Prostate gland (tissue), 2 donors: ENCODE data around the gene COL11A1. TPM values are rescaled to one million over a fixed set of nuclear protein-coding genes. Genes with fewer than 3 reads are reported as not detected.
A peak's percentile ranks its signal among the peaks of the same experiment; 100 is the strongest.

Experiments
- DNase-seq: peaks from one replicate; pipeline ENCODE4 v3.0.0-alpha.2; 2019; ENCODE audit warnings: low spot score
- H3K27ac ChIP-seq, 2 donors: fragments of 200-600 bp; sonication (generic); 2 replicates each; pipeline ENCODE4 v1.5.1; 2017 to 2019
- H3K27me3 ChIP-seq: fragments of 200-600 bp; sonication (generic); replicated peaks from 2 replicates; pipeline ENCODE4 v1.5.1; 2019; ENCODE audit not compliant: insufficient read depth
- H3K36me3 ChIP-seq, 2 donors: fragments of 200-600 bp; sonication (generic); 1 replicate in 1 of 2; 2 replicates in 1 of 2; pipeline versions ENCODE4 v1.5.1 to v1.8.1; 2017 to 2019
- H3K4me1 ChIP-seq: fragments of 200-600 bp; sonication (generic); replicated peaks from 2 replicates; pipeline ENCODE4 v1.5.1; 2019
- H3K4me3 ChIP-seq, 2 donors: fragments of 200-600 bp; sonication (generic); 2 replicates each; pipeline ENCODE4 v1.5.1; 2017 to 2019
- H3K9me3 ChIP-seq: fragments of 200-600 bp; sonication (generic); 2 replicates; pipeline ENCODE4 v1.5.1; 2017
- POLR2A ChIP-seq: fragments of 450-650 bp; IDR thresholded peaks from one replicate; pipeline ENCODE4 v1.6.1; 2016; ENCODE audit warnings: antibody characterized with exemption, mild to moderate bottlenecking
- POLR2AphosphoS5 ChIP-seq: sonication (generic); formaldehyde crosslinking; IDR thresholded peaks from one replicate; pipeline ENCODE4 v1.6.1; 2017; ENCODE audit warnings: antibody characterized with exemption
- WGBS: methylation state at CpG from one replicate; pipeline ENCODE4 v1.1.5; 2018; 5-methylcytosine and 5-hydroxymethylcytosine counted together
- intact Hi-C: fragments of 100-400 bp; cut with DNase I; formaldehyde crosslinking; loops from one replicate; pipeline ENCODE4 v1.14.2; 2022
- total RNA-seq, 2 donors: library from RNA; depleted of rRNA; stranded (reverse); fragments of >200 nt; gene quantifications; one replicate each; pipeline ENCODE4 v1.1.0, GENCODE V29; 2016
- TF ChIP-seq, protein P1 (sequence below), 4 experiments: fragments of 200-600 bp in 2 of 4; fragments of 450-650 bp in 2 of 4; sonication (generic) in 2 of 4; IDR thresholded peaks; 1 replicate in 3 of 4; 2 replicates in 1 of 4; pipeline ENCODE4 v1.5.1; 2016 to 2019; ENCODE audit warnings: antibody characterized with exemption in 4 of 4, mild to moderate bottlenecking in 2 of 4, moderate library complexity in 2 of 4

The COL11A1 gene
- total RNA-seq, 2 donors from 2014 or later, result 0.51 TPM; not detected in 1

- no peak for TF ChIP-seq POLR2A
- TF ChIP-seq POLR2AphosphoS5, result no peak
- TF ChIP-seq, protein P1, sequence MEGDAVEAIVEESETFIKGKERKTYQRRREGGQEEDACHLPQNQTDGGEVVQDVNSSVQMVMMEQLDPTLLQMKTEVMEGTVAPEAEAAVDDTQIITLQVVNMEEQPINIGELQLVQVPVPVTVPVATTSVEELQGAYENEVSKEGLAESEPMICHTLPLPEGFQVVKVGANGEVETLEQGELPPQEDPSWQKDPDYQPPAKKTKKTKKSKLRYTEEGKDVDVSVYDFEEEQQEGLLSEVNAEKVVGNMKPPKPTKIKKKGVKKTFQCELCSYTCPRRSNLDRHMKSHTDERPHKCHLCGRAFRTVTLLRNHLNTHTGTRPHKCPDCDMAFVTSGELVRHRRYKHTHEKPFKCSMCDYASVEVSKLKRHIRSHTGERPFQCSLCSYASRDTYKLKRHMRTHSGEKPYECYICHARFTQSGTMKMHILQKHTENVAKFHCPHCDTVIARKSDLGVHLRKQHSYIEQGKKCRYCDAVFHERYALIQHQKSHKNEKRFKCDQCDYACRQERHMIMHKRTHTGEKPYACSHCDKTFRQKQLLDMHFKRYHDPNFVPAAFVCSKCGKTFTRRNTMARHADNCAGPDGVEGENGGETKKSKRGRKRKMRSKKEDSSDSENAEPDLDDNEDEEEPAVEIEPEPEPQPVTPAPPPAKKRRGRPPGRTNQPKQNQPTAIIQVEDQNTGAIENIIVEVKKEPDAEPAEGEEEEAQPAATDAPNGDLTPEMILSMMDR (IDR thresholded peaks at IDR 0.05), result no peak
- Histone ChIP-seq H3K27ac (no peak overlapping the region), H3K4me3 (no peak overlapping the region), H3K4me1 (no peaks in the 10 kb centered on the region), H3K36me3 (no peaks in the 10 kb centered on the region), H3K9me3 (no peaks in the 10 kb centered on the region), H3K27me3 (no peaks in the 10 kb centered on the region)
- intact Hi-C loops, result no loop called here
- WGBS, result 74% methylated on average over 3 of the region's 3 CpGs
- no peak for DNase-seq
Measured at GRCh38 chr1:103002005-103002404, 106.3 kb downstream of the COL11A1 start.

GRCh38 chr1:102978874-102979273 is 129.4 kb downstream of the COL11A1 start:
- Histone ChIP-seq H3K9me3 (no peaks in the 10 kb centered on the region), H3K4me3 (no peak overlapping the region), H3K27me3 (no peaks in the 10 kb centered on the region), H3K4me1 (no peaks in the 10 kb centered on the region), H3K27ac (no peak overlapping the region), H3K36me3 (no peaks in the 10 kb centered on the region)
- 87% methylated on average over 6 of the region's 6 CpGs for WGBS
- TF ChIP-seq POLR2AphosphoS5 (no peak), POLR2A (no peak)
- TF ChIP-seq, protein P1 (IDR thresholded peaks at IDR 0.05), result no peak
- intact Hi-C loops, result no loop called here
- no peak for DNase-seq

GRCh38 chr1:102977292-102977691 is 131.0 kb downstream of the COL11A1 start:
- H3K4me3 ChIP-seq, result no peak overlapping the region
- no peaks in the 10 kb centered on the region for H3K9me3 ChIP-seq
- TF ChIP-seq, protein P1 (IDR thresholded peaks at IDR 0.05), result no peak
- TF ChIP-seq POLR2A, result no peak
- no peak for TF ChIP-seq POLR2AphosphoS5
- no peaks in the 10 kb centered on the region for H3K4me1 ChIP-seq
- intact Hi-C loops, result no loop called here
- no peaks in the 10 kb centered on the region for H3K27me3 ChIP-seq
- no peaks in the 10 kb centered on the region for H3K36me3 ChIP-seq
- no peak for DNase-seq
- no peak overlapping the region for H3K27ac ChIP-seq

DNA sequence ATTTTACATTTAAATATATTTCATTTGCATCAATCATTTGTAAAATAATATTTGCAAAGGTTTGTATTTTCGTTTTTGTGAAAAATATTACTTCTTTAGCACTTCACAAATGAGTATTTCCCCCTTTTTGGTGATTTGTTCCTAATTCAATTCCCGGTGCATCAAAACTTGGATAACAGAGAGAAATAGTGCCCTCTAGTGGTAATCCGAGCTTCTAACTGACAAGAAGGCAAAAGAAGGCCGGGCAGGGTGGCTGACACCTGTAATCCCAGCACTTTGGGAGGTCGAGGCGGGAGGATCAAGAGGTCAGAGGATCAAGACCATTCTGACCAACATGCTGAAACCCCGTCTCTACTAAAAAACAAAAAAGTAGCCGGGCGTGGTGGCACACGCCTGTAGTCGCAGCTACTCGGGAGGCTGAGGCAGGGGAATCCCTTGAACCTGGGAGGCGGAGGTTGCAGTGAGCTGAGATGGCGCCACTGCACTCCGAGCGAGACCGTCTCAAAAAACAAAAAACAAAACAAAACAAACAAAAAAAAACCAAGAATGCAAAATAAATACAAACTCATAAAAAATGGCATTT is 137.7 kb downstream of the COL11A1 start:
- intact Hi-C loops, result no loop called here
- no peak for DNase-seq
- no peak for TF ChIP-seq POLR2A
- no peak for TF ChIP-seq POLR2AphosphoS5
- TF ChIP-seq, protein P1 (IDR thresholded peaks at IDR 0.05), result peak in 2 of 4 experiments; percentile 18
- Histone ChIP-seq H3K36me3 (no peaks in the 10 kb centered on the region), H3K27me3 (no peaks in the 10 kb centered on the region), H3K4me1 (no peaks in the 10 kb centered on the region), H3K27ac (no peak overlapping the region), H3K4me3 (no peak overlapping the region), H3K9me3 (no peaks in the 10 kb centered on the region)
- 65% methylated on average over 17 of the region's 17 CpGs for WGBS

DNA sequence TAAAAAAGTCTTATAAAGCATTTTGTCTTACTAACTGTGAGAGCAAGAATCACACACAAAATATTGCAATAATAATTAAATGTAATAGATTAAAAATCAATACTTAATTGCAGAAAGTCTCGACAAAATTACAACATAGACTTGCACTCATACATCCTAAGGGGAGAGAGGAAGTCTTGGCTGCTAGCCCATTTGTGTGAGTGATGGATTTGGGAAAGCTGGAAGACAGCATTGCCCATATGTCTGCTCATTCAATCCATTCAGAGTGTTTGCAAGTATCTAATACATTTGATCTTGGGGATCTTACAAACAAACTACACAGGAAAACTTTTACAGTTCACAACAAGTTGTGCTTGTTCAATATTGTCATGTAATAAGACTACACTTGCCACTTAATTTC is 140.5 kb downstream of the COL11A1 start:
- no peaks in the 10 kb centered on the region for H3K9me3 ChIP-seq
- no peaks in the 10 kb centered on the region for H3K27me3 ChIP-seq
- intact Hi-C loops, result no loop called here
- no peaks in the 10 kb centered on the region for H3K36me3 ChIP-seq
- H3K4me3 ChIP-seq, result no peak overlapping the region
- no peak overlapping the region for H3K27ac ChIP-seq
- WGBS, result 86% methylated on average over 1 of the region's 1 CpG
- no peaks in the 10 kb centered on the region for H3K4me1 ChIP-seq
- DNase-seq, result no peak
- TF ChIP-seq, protein P1 (IDR thresholded peaks at IDR 0.05), result no peak
- no peak for TF ChIP-seq POLR2A
- TF ChIP-seq POLR2AphosphoS5, result no peak
